ENCODE results near the gene PRICKLE4. TPM values are rescaled to one million over a fixed set of nuclear protein-coding genes. Genes with fewer than 3 reads are reported as not detected.

The PRICKLE4 gene
- total RNA-seq, 1 donor = not detected

DNA sequence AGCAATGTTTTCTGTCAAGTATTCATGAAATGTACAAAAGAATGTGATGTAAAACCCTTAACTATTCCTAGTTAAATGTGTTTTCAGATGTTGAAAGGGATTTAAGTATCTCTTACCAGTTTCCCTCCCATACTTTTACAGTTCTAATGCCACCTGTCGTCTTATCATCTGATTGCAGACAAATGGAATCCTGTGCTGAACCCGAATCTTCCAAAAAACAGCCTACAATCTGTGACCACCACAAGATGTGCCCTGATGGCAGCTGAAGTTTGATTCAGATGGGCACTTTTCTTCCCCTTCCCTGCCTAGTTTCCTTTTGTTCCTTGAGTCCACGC is 8.8 kb downstream of the PRICKLE4 start:
- Histone ChIP-seq H3K4me2 (ENCODE audit: insufficient read depth, low read length) (peak overlapping the region; percentile 3), H3K4me3 (ENCODE audit: insufficient read depth, low read length) (no peak overlapping the region), H3K79me2 (ENCODE audit: insufficient read depth, low read length) (peaks cover 22% of the 10 kb centered on the region), H3K36me3 (ENCODE audit: insufficient read depth, low read length) (peaks cover 37% of the 10 kb centered on the region), H3K4me1 (ENCODE audit: insufficient read depth, low read length) (peaks cover 7% of the 10 kb centered on the region), H4K20me1 (ENCODE audit: insufficient read depth, low read length) (no peaks in the 10 kb centered on the region), H2AFZ (ENCODE audit: low read length) (no peak overlapping the region), H3K27me3 (ENCODE audit: insufficient read depth, low read length) (no peaks in the 10 kb centered on the region), H3K9me3 (ENCODE audit: low read depth, low read length) (no peaks in the 10 kb centered on the region), H3K27ac (ENCODE audit: low read depth, low read length) (no peak overlapping the region)
- no peak for TF ChIP-seq CTCF (IDR thresholded peaks at IDR 0.05; ENCODE audit: extremely low read depth, low read depth, low read length)
- peak; percentile 74 for DNase-seq (ENCODE audit: insufficient read length, low spot score, missing footprints)

DNA sequence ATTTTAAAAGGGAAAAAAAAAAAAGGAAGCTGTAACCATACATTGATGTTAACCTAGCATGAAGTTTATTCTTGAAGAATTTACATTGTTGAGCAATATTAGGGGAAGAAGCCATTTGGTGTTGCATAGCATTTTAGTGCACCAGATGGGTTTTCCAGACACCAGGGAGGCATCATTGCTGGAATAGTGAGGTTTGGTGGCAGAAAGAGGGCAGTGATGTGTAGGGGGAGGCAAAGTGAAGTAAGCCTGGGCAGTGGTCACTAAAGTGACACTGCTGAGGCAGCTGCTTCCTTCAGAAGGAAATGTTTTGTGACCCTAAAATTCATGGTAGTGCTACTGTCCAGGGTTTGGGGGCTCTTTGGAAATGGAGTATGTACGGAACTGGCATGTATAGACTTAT is 9.5 kb downstream of the PRICKLE4 start:
- H3K27ac ChIP-seq (ENCODE audit: low read depth, low read length) = no peak overlapping the region
- H4K20me1 ChIP-seq (ENCODE audit: insufficient read depth, low read length) = no peaks in the 10 kb centered on the region
- no peak for DNase-seq (ENCODE audit: insufficient read length, low spot score, missing footprints)
- peaks cover 7% of the 10 kb centered on the region for H3K4me1 ChIP-seq (ENCODE audit: insufficient read depth, low read length)
- no peak overlapping the region for H3K4me2 ChIP-seq (ENCODE audit: insufficient read depth, low read length)
- no peak for TF ChIP-seq CTCF (IDR thresholded peaks at IDR 0.05; ENCODE audit: extremely low read depth, low read depth, low read length)
- peaks cover 22% of the 10 kb centered on the region for H3K79me2 ChIP-seq (ENCODE audit: insufficient read depth, low read length)
- no peak overlapping the region for H3K4me3 ChIP-seq (ENCODE audit: insufficient read depth, low read length)
- no peaks in the 10 kb centered on the region for H3K9me3 ChIP-seq (ENCODE audit: low read depth, low read length)
- no peaks in the 10 kb centered on the region for H3K27me3 ChIP-seq (ENCODE audit: insufficient read depth, low read length)
- peaks cover 37% of the 10 kb centered on the region for H3K36me3 ChIP-seq (ENCODE audit: insufficient read depth, low read length)
- no peak overlapping the region for H2AFZ ChIP-seq (ENCODE audit: low read length)

DNA sequence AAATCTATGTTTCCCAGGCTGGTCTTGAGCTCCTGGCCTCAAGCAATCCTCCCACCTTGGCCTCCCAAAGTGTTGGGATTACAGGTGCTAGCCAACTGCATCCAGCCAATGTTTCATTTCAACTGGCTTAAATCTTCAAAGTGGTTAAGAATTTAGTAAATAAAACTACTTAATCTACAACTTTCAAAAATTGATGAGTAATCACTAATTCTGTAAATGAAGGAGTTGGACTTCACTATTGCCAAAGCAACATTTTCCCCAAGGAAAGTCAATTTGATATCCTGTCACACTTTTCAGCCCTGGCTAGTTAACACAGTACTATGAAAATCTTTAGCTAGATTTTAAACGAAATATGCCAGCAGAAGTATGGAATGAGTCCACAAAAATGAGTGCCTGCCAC is 10.7 kb downstream of the PRICKLE4 start:
- DNase-seq (ENCODE audit: insufficient read length, low spot score, missing footprints) = no peak
- no peaks in the 10 kb centered on the region for H3K4me1 ChIP-seq (ENCODE audit: insufficient read depth, low read length)

DNA sequence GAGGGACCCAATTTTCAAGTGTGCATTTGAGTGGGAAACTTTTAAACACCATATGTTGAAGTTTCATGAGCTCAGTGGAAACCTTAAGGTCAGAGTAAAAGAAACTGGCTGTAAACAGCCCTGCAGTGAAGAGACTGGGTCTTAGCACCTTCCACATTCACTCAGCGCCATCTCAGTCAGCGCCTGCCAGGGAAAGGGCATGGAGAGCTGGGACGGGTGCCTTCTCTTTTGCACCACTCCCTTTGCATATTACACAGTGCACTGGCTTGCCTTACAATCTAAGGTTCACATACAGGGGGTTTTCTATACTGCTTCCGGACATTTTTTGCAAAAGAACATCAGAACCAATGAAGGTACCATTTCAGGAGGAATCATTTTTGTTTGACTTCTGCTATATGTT is 11.4 kb downstream of the PRICKLE4 start:
- TF ChIP-seq CTCF (IDR thresholded peaks at IDR 0.05; ENCODE audit: extremely low read depth, low read depth, low read length) = no peak
- DNase-seq (ENCODE audit: insufficient read length, low spot score, missing footprints) = no peak

More for the DNA sequence above, 10.7 kb downstream of the PRICKLE4 start:
- Histone ChIP-seq H3K4me3 (ENCODE audit: insufficient read depth, low read length) (no peak overlapping the region), H3K36me3 (ENCODE audit: insufficient read depth, low read length) (peaks cover 40% of the 10 kb centered on the region), H3K9me3 (ENCODE audit: low read depth, low read length) (no peaks in the 10 kb centered on the region), H2AFZ (ENCODE audit: low read length) (no peak overlapping the region), H3K27ac (ENCODE audit: low read depth, low read length) (no peak overlapping the region), H4K20me1 (ENCODE audit: insufficient read depth, low read length) (no peaks in the 10 kb centered on the region), H3K4me2 (ENCODE audit: insufficient read depth, low read length) (no peak overlapping the region), H3K79me2 (ENCODE audit: insufficient read depth, low read length) (peaks cover 22% of the 10 kb centered on the region), H3K27me3 (ENCODE audit: insufficient read depth, low read length) (no peaks in the 10 kb centered on the region)
- TF ChIP-seq CTCF (IDR thresholded peaks at IDR 0.05; ENCODE audit: extremely low read depth, low read depth, low read length) = no peak

More for the DNA sequence above, 11.4 kb downstream of the PRICKLE4 start:
- Histone ChIP-seq H2AFZ (ENCODE audit: low read length) (no peak overlapping the region), H3K4me3 (ENCODE audit: insufficient read depth, low read length) (no peak overlapping the region), H3K79me2 (ENCODE audit: insufficient read depth, low read length) (peaks cover 22% of the 10 kb centered on the region), H3K4me2 (ENCODE audit: insufficient read depth, low read length) (no peak overlapping the region), H3K4me1 (ENCODE audit: insufficient read depth, low read length) (no peaks in the 10 kb centered on the region), H3K27ac (ENCODE audit: low read depth, low read length) (no peak overlapping the region), H3K9me3 (ENCODE audit: low read depth, low read length) (no peaks in the 10 kb centered on the region), H3K36me3 (ENCODE audit: insufficient read depth, low read length) (peaks cover 42% of the 10 kb centered on the region), H3K27me3 (ENCODE audit: insufficient read depth, low read length) (no peaks in the 10 kb centered on the region), H4K20me1 (ENCODE audit: insufficient read depth, low read length) (no peaks in the 10 kb centered on the region)
